Neural cell (in vitro differentiated cells): ENCODE results near the gene NRIP3. TPM values are rescaled to one million over a fixed set of nuclear protein-coding genes. Genes with fewer than 3 reads are reported as not detected.
"Not testable (repeated sequence)": the region's sequence is repeated elsewhere in the genome, so short reads cannot be mapped to it uniquely, and the experiment has no call there.

ENCODE experiments used
- H2AFZ ChIP-seq: fragments of 200-600, 300-800 bp; sonication (generic), shearing (Covaris generic); 2 replicates; pipeline ENCODE4 v1.6.0; 2014; ENCODE audit warnings: low read depth, mild to moderate bottlenecking, antibody characterized with exemption, low read length, moderate library complexity
- H3F3A ChIP-seq: fragments of 200-600 bp; shearing (Covaris generic); 2 replicates; pipeline ENCODE4 v1.6.1; 2016; ENCODE audit warnings: mild to moderate bottlenecking, moderate library complexity, mixed read lengths, antibody characterized with exemption, low read length; ENCODE audit not compliant: insufficient read depth, poor library complexity, severe bottlenecking
- H3K27ac ChIP-seq: fragments of 200-600, 300-800 bp; sonication (generic), shearing (Covaris generic); 2 replicates; pipeline ENCODE4 v1.5.1; 2014; ENCODE audit warnings: mild to moderate bottlenecking, low read length, moderate library complexity
- H3K27me3 ChIP-seq: fragments of 300-800, 200-600 bp; sonication (generic), shearing (Covaris generic); 2 replicates; pipeline ENCODE4 v1.6.0; 2014; ENCODE audit warnings: mild to moderate bottlenecking, low read depth, low read length, moderate library complexity; ENCODE audit not compliant: insufficient read depth
- H3K36me3 ChIP-seq: fragments of 300-800, 200-600 bp; sonication (generic), shearing (Covaris generic); 2 replicates; pipeline ENCODE4 v1.5.1; 2014; ENCODE audit warnings: mild to moderate bottlenecking, antibody characterized with exemption, low read length, moderate library complexity; ENCODE audit not compliant: insufficient read depth
- H3K4me2 ChIP-seq: fragments of 300-800, 200-600 bp; sonication (generic), shearing (Covaris generic); 2 replicates; pipeline ENCODE4 v1.6.0; 2014; ENCODE audit warnings: mild to moderate bottlenecking, low read length
- H3K4me3 ChIP-seq: fragments of 300-800, 200-600 bp; sonication (generic), shearing (Covaris generic); 2 replicates; pipeline ENCODE4 v1.5.1; 2014; ENCODE audit warnings: mild to moderate bottlenecking, low read length, moderate library complexity
- H3K79me2 ChIP-seq: fragments of 200-600 bp; shearing (Covaris generic); replicated peaks from 2 replicates; pipeline ENCODE4 v1.6.0; 2014; ENCODE audit warnings: mild to moderate bottlenecking, low read length, moderate library complexity; ENCODE audit not compliant: insufficient read depth
- H3K9ac ChIP-seq: fragments of 300-800, 200-600 bp; sonication (generic), shearing (Covaris generic); 2 replicates; pipeline ENCODE4 v1.6.1; 2016; ENCODE audit warnings: mild to moderate bottlenecking, low read length, mixed read lengths
- H3K9me2 ChIP-seq: fragments of 200-600 bp; shearing (Covaris generic); 2 replicates; pipeline ENCODE4 v1.6.1; 2016; ENCODE audit warnings: mild to moderate bottlenecking, low read length, mixed read lengths; ENCODE audit not compliant: insufficient read depth
- H3K9me3 ChIP-seq: fragments of 200-600, 300-800 bp; sonication (generic), shearing (Covaris generic); 2 replicates; pipeline ENCODE4 v1.6.1; 2016; ENCODE audit warnings: mild to moderate bottlenecking, mixed run types, low read length, moderate library complexity, mixed read lengths
- H4K20me1 ChIP-seq: fragments of 200-600 bp; shearing (Covaris generic); 2 replicates; pipeline ENCODE4 v1.6.1; 2016; ENCODE audit warnings: mild to moderate bottlenecking, mixed run types; ENCODE audit not compliant: insufficient read depth
- EP300 ChIP-seq: fragments of 450-650 bp; conservative IDR thresholded peaks from 2 replicates; pipeline ENCODE4 v1.6.1; 2014; ENCODE audit warnings: antibody characterized with exemption, mild to moderate bottlenecking, moderate library complexity; ENCODE audit not compliant: poor library complexity, severe bottlenecking
- EZH2 ChIP-seq: fragments of 200-600, 300-800 bp; shearing (Covaris generic), sonication (generic); IDR thresholded peaks from 2 replicates; pipeline ENCODE4 v1.6.1; 2014; ENCODE audit warnings: antibody characterized with exemption, low read length, borderline replicate concordance, mild to moderate bottlenecking; ENCODE audit not compliant: insufficient read depth, poor library complexity, severe bottlenecking
- MXI1 ChIP-seq: fragments of 450-650 bp; conservative IDR thresholded peaks from 2 replicates; pipeline ENCODE4 v1.6.1; 2014; ENCODE audit warnings: antibody characterized with exemption, mild to moderate bottlenecking; ENCODE audit not compliant: poor library complexity, severe bottlenecking
- POLR2AphosphoS5 ChIP-seq: IDR thresholded peaks from 2 replicates; pipeline ENCODE4 v1.6.1; 2012
- RAD21 ChIP-seq: fragments of 450-650 bp; conservative IDR thresholded peaks from 2 replicates; pipeline ENCODE4 v1.6.1; 2014; ENCODE audit warnings: antibody characterized with exemption, mild to moderate bottlenecking, moderate library complexity
- SMC3 ChIP-seq: fragments of 450-650 bp; conservative IDR thresholded peaks from 2 replicates; pipeline ENCODE4 v1.6.1; 2014; ENCODE audit warnings: antibody characterized with exemption, mild to moderate bottlenecking, moderate library complexity; ENCODE audit not compliant: poor library complexity
- TAF1 ChIP-seq: IDR thresholded peaks from 2 replicates; pipeline ENCODE4 v1.6.1; 2012; ENCODE audit warnings: low read depth
- polyA plus RNA-seq: library from polyadenylated mRNA; depleted of rRNA; stranded (reverse); fragments of >200 nt; gene quantifications from 2 replicates; pipeline ENCODE4 v1.2.3, GENCODE V29; 2014
- TF ChIP-seq, protein P1 (sequence below): IDR thresholded peaks from 2 replicates; pipeline ENCODE4 v1.6.1; 2012; ENCODE audit warnings: borderline replicate concordance
- TF ChIP-seq, protein P2 (sequence below): fragments of 450-650 bp; IDR thresholded peaks from 2 replicates; pipeline ENCODE4 v1.5.1; 2014; ENCODE audit warnings: antibody characterized with exemption, mild to moderate bottlenecking, moderate library complexity; ENCODE audit not compliant: poor library complexity, severe bottlenecking

Gene NRIP3
- polyA plus RNA-seq, 1 donor from 2014 or later = 8.8 TPM

DNA sequence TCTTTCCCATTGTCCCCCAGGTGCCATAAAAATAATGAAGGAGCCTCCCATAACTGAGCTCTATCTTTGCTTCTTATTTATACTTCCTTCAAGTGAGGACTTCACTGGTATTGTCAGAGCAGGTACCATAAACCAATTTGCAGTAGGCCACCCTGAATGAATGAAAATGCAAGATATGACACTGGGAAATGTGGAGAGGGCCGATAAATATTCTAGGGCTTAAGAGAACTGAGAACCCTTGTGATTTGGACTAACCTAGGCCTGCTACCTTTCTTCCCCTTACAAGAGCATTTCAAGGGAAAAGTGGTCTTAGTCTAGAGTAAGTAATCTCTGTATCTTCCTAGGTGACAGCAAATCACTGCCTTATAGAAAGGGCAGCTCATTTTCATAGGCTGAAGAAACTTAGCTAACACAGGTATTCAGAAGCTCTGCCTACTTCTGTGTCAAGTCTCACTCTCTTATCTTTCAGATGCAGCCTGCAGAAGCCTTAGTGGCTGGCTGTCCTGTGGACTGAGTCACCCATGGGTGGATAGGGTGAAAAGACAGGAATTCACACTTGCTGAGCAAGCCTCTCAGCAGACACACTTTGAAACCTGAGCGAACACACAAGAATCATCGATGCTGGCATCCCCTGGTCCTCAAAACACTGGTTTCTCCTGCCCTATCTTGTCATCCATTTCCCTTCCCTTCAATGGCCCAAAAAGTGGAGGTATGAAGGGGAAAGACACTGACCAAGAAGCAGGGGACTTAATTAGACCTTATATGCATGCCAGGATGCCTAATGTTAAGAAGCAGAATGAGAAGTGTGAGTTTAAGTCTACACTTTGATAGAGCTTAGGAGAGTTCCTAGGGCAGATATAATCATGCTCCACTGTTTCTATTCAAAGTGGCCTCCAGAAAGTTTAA lies 15.2 kb downstream of the NRIP3 start:
- H3K27ac ChIP-seq = no peak overlapping the region
- H4K20me1 ChIP-seq = no peaks in the 10 kb centered on the region
- no peaks in the 10 kb centered on the region for H3K79me2 ChIP-seq
- H3K4me2 ChIP-seq = no peak overlapping the region
- H3F3A ChIP-seq = no peaks in the 10 kb centered on the region
- no peaks in the 10 kb centered on the region for H3K27me3 ChIP-seq
- no peak overlapping the region for H3K9ac ChIP-seq
- no peak overlapping the region for H3K4me3 ChIP-seq
- no peaks in the 10 kb centered on the region for H3K36me3 ChIP-seq
- H2AFZ ChIP-seq = no peak overlapping the region
- no peak for TF ChIP-seq EP300
- no peak for TF ChIP-seq RAD21
- no peak for TF ChIP-seq EZH2
- TF ChIP-seq SMC3 = no peak
- no peak for TF ChIP-seq POLR2AphosphoS5
- TF ChIP-seq, protein P1, sequence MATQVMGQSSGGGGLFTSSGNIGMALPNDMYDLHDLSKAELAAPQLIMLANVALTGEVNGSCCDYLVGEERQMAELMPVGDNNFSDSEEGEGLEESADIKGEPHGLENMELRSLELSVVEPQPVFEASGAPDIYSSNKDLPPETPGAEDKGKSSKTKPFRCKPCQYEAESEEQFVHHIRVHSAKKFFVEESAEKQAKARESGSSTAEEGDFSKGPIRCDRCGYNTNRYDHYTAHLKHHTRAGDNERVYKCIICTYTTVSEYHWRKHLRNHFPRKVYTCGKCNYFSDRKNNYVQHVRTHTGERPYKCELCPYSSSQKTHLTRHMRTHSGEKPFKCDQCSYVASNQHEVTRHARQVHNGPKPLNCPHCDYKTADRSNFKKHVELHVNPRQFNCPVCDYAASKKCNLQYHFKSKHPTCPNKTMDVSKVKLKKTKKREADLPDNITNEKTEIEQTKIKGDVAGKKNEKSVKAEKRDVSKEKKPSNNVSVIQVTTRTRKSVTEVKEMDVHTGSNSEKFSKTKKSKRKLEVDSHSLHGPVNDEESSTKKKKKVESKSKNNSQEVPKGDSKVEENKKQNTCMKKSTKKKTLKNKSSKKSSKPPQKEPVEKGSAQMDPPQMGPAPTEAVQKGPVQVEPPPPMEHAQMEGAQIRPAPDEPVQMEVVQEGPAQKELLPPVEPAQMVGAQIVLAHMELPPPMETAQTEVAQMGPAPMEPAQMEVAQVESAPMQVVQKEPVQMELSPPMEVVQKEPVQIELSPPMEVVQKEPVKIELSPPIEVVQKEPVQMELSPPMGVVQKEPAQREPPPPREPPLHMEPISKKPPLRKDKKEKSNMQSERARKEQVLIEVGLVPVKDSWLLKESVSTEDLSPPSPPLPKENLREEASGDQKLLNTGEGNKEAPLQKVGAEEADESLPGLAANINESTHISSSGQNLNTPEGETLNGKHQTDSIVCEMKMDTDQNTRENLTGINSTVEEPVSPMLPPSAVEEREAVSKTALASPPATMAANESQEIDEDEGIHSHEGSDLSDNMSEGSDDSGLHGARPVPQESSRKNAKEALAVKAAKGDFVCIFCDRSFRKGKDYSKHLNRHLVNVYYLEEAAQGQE = no peak
- no peak for TF ChIP-seq TAF1
- no peak for TF ChIP-seq MXI1
- TF ChIP-seq, protein P2, sequence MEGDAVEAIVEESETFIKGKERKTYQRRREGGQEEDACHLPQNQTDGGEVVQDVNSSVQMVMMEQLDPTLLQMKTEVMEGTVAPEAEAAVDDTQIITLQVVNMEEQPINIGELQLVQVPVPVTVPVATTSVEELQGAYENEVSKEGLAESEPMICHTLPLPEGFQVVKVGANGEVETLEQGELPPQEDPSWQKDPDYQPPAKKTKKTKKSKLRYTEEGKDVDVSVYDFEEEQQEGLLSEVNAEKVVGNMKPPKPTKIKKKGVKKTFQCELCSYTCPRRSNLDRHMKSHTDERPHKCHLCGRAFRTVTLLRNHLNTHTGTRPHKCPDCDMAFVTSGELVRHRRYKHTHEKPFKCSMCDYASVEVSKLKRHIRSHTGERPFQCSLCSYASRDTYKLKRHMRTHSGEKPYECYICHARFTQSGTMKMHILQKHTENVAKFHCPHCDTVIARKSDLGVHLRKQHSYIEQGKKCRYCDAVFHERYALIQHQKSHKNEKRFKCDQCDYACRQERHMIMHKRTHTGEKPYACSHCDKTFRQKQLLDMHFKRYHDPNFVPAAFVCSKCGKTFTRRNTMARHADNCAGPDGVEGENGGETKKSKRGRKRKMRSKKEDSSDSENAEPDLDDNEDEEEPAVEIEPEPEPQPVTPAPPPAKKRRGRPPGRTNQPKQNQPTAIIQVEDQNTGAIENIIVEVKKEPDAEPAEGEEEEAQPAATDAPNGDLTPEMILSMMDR = no peak
- no peaks in the 10 kb centered on the region for H3K9me2 ChIP-seq
- no peaks in the 10 kb centered on the region for H3K9me3 ChIP-seq

DNA sequence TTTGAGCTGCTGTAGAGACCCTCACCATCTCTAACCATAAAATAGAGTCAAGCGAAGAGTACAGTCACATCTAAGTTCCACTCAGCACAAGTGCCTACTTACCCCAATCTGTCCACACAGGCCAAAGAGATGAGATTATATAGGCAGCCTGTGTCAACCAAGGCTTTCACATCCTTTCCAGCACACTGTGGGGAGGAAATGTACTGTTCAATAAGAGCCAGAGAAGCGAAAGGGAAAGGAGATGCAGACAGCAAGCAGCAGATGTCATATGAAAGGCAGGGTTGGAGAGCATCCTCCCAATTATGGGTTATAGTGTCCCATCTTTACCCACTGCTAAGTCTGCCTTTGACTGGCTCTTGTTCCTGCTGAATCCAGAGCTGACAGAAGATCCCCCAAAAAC lies 16.4 kb downstream of the NRIP3 start:
- no peak overlapping the region for H3K4me2 ChIP-seq
- no peaks in the 10 kb centered on the region for H3K36me3 ChIP-seq
- H3K9me3 ChIP-seq = no peaks in the 10 kb centered on the region
- no peaks in the 10 kb centered on the region for H3F3A ChIP-seq
- TF ChIP-seq TAF1 (no peak), EP300 (no peak), RAD21 (no peak)
- TF ChIP-seq, protein P2 = no peak
- no peak overlapping the region for H3K9ac ChIP-seq
- no peak overlapping the region for H2AFZ ChIP-seq
- no peak overlapping the region for H3K27ac ChIP-seq
- no peaks in the 10 kb centered on the region for H3K79me2 ChIP-seq
- H3K4me3 ChIP-seq = no peak overlapping the region
- H4K20me1 ChIP-seq = no peaks in the 10 kb centered on the region
- H3K27me3 ChIP-seq = no peaks in the 10 kb centered on the region
- H3K9me2 ChIP-seq = no peaks in the 10 kb centered on the region

DNA sequence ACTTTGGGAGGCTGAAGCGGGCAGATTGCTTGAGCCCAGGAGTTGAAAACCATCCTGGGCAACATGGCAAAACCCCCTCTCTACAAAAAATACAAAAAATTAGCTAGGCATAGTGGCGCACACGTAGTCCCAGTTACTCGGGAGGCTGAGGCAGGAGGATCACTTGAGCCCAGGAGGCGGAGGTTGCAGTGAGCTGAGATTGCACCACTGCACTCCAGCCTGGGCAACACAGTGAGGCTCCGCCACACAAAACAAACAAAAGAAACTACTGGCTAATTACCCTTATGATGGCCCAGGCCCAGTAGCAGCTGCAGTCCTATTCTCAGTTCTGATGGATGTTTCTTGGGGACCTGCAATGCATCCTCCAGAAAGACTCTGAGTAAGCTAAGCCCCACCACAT lies 17.0 kb downstream of the NRIP3 start:
- not testable (repeated sequence) for H3K9ac ChIP-seq, H3K27ac ChIP-seq, H2AFZ ChIP-seq, H3K27me3 ChIP-seq, H3K9me2 ChIP-seq, H3K36me3 ChIP-seq, H3K4me2 ChIP-seq, H4K20me1 ChIP-seq, H3K9me3 ChIP-seq, H3K4me3 ChIP-seq, H3F3A ChIP-seq, H3K79me2 ChIP-seq
